ENCODE results near the gene PKNOX2. TPM values are rescaled to one million over a fixed set of nuclear protein-coding genes. Genes with fewer than 3 reads are reported as not detected.

The PKNOX2 gene
- total and polyA plus RNA-seq, 2 donors: 4.7 to 6.5 TPM

- 88% methylated on average over 9 of the region's 9 CpGs for WGBS
- no peak for DNase-seq (ENCODE audit: extremely low spot score)
- Histone ChIP-seq H3K4me3 (ENCODE audit: low read depth, low read length) (no peak overlapping the region), H3K4me1 (ENCODE audit: insufficient read depth) (no peaks in the 10 kb centered on the region), H3K36me3 (ENCODE audit: insufficient read depth) (no peaks in the 10 kb centered on the region), H3K27ac (ENCODE audit: low read depth) (no peak overlapping the region)
Observed at GRCh38 chr11:125393331-125393730, 228.8 kb downstream of the PKNOX2 start.

- DNase-seq (ENCODE audit: extremely low spot score): no peak
- Histone ChIP-seq H3K36me3 (ENCODE audit: insufficient read depth) (no peaks in the 10 kb centered on the region), H3K4me3 (ENCODE audit: low read depth, low read length) (no peak overlapping the region), H3K4me1 (ENCODE audit: insufficient read depth) (no peaks in the 10 kb centered on the region), H3K27ac (ENCODE audit: low read depth) (no peak overlapping the region)
- 92% methylated on average over 2 of the region's 2 CpGs for WGBS
Observed at GRCh38 chr11:125394296-125394695, 229.7 kb downstream of the PKNOX2 start.

GRCh38 chr11:125397421-125397820 lies 232.9 kb downstream of the PKNOX2 start:
- H3K36me3 ChIP-seq (ENCODE audit: insufficient read depth): no peaks in the 10 kb centered on the region
- no peak overlapping the region for H3K4me3 ChIP-seq (ENCODE audit: low read depth, low read length)
- WGBS: 95% methylated on average over 5 of the region's 5 CpGs
- no peaks in the 10 kb centered on the region for H3K4me1 ChIP-seq (ENCODE audit: insufficient read depth)
- H3K27ac ChIP-seq (ENCODE audit: low read depth): no peak overlapping the region
- no peak for DNase-seq (ENCODE audit: extremely low spot score)

GRCh38 chr11:125398475-125398874 lies 233.9 kb downstream of the PKNOX2 start:
- WGBS: 88% methylated on average over 4 of the region's 4 CpGs

GRCh38 chr11:125398994-125399640 lies 234.6 kb downstream of the PKNOX2 start:
- H3K36me3 ChIP-seq (ENCODE audit: insufficient read depth): no peaks in the 10 kb centered on the region
- H3K27ac ChIP-seq (ENCODE audit: low read depth): no peak overlapping the region
- no peaks in the 10 kb centered on the region for H3K4me1 ChIP-seq (ENCODE audit: insufficient read depth)
- WGBS: 86% methylated on average over 12 of the region's 12 CpGs
- DNase-seq (ENCODE audit: extremely low spot score): no peak
- no peak overlapping the region for H3K4me3 ChIP-seq (ENCODE audit: low read depth, low read length)

More at GRCh38 chr11:125398475-125398874, 233.9 kb downstream of the PKNOX2 start:
- H3K4me3 ChIP-seq (ENCODE audit: low read depth, low read length): no peak overlapping the region
- no peaks in the 10 kb centered on the region for H3K4me1 ChIP-seq (ENCODE audit: insufficient read depth)
- DNase-seq (ENCODE audit: extremely low spot score): no peak
- no peak overlapping the region for H3K27ac ChIP-seq (ENCODE audit: low read depth)
- H3K36me3 ChIP-seq (ENCODE audit: insufficient read depth): no peaks in the 10 kb centered on the region

GRCh38 chr11:125399945-125400344 lies 235.4 kb downstream of the PKNOX2 start:
- WGBS: 93% methylated on average over 6 of the region's 6 CpGs
- Histone ChIP-seq H3K27ac (ENCODE audit: low read depth) (no peak overlapping the region), H3K4me3 (ENCODE audit: low read depth, low read length) (no peak overlapping the region), H3K36me3 (ENCODE audit: insufficient read depth) (no peaks in the 10 kb centered on the region), H3K4me1 (ENCODE audit: insufficient read depth) (no peaks in the 10 kb centered on the region)
- no peak for DNase-seq (ENCODE audit: extremely low spot score)

GRCh38 chr11:125401235-125401634 lies 236.7 kb downstream of the PKNOX2 start:
- 70% methylated on average over 12 of the region's 12 CpGs for WGBS
- Histone ChIP-seq H3K36me3 (ENCODE audit: insufficient read depth) (no peaks in the 10 kb centered on the region), H3K4me3 (ENCODE audit: low read depth, low read length) (no peak overlapping the region), H3K27ac (ENCODE audit: low read depth) (no peak overlapping the region), H3K4me1 (ENCODE audit: insufficient read depth) (no peaks in the 10 kb centered on the region)
- no peak for DNase-seq (ENCODE audit: extremely low spot score)

GRCh38 chr11:125401746-125402145 lies 237.2 kb downstream of the PKNOX2 start:
- Histone ChIP-seq H3K4me3 (ENCODE audit: low read depth, low read length) (no peak overlapping the region), H3K36me3 (ENCODE audit: insufficient read depth) (no peaks in the 10 kb centered on the region), H3K27ac (ENCODE audit: low read depth) (no peak overlapping the region), H3K4me1 (ENCODE audit: insufficient read depth) (no peaks in the 10 kb centered on the region)
- WGBS: 47% methylated on average over 11 of the region's 11 CpGs
- no peak for DNase-seq (ENCODE audit: extremely low spot score)

- DNase-seq (ENCODE audit: extremely low spot score): no peak
- Histone ChIP-seq H3K4me3 (ENCODE audit: low read depth, low read length) (no peak overlapping the region), H3K4me1 (ENCODE audit: insufficient read depth) (no peaks in the 10 kb centered on the region), H3K36me3 (ENCODE audit: insufficient read depth) (no peaks in the 10 kb centered on the region), H3K27ac (ENCODE audit: low read depth) (no peak overlapping the region)
- WGBS: 64% methylated on average over 2 of the region's 2 CpGs
Observed at GRCh38 chr11:125402435-125402834, 237.9 kb downstream of the PKNOX2 start.

GRCh38 chr11:125404157-125404810 lies 239.7 kb downstream of the PKNOX2 start:
- Histone ChIP-seq H3K36me3 (ENCODE audit: insufficient read depth) (no peaks in the 10 kb centered on the region), H3K4me3 (ENCODE audit: low read depth, low read length) (no peak overlapping the region), H3K27ac (ENCODE audit: low read depth) (peak overlapping the region; percentile 2), H3K4me1 (ENCODE audit: insufficient read depth) (no peaks in the 10 kb centered on the region)
- WGBS: 48% methylated on average over 15 of the region's 15 CpGs
- no peak for DNase-seq (ENCODE audit: extremely low spot score)

- Histone ChIP-seq H3K4me1 (ENCODE audit: insufficient read depth) (no peaks in the 10 kb centered on the region), H3K4me3 (ENCODE audit: low read depth, low read length) (no peak overlapping the region), H3K36me3 (ENCODE audit: insufficient read depth) (no peaks in the 10 kb centered on the region), H3K27ac (ENCODE audit: low read depth) (no peak overlapping the region)
- 24% methylated on average over 22 of the region's 22 CpGs for WGBS
- DNase-seq (ENCODE audit: extremely low spot score): no peak
Observed at GRCh38 chr11:125404811-125405790, 240.6 kb downstream of the PKNOX2 start.

- DNase-seq (ENCODE audit: extremely low spot score): no peak
- no peaks in the 10 kb centered on the region for H3K4me1 ChIP-seq (ENCODE audit: insufficient read depth)
- 67% methylated on average over 2 of the region's 2 CpGs for WGBS
- H3K36me3 ChIP-seq (ENCODE audit: insufficient read depth): no peaks in the 10 kb centered on the region
- no peak overlapping the region for H3K4me3 ChIP-seq (ENCODE audit: low read depth, low read length)
- H3K27ac ChIP-seq (ENCODE audit: low read depth): no peak overlapping the region
Observed at GRCh38 chr11:125407046-125407445, 242.5 kb downstream of the PKNOX2 start.

- H3K27ac ChIP-seq (ENCODE audit: low read depth): no peak overlapping the region
- no peaks in the 10 kb centered on the region for H3K36me3 ChIP-seq (ENCODE audit: insufficient read depth)
- no peaks in the 10 kb centered on the region for H3K4me1 ChIP-seq (ENCODE audit: insufficient read depth)
- DNase-seq (ENCODE audit: extremely low spot score): no peak
- no peak overlapping the region for H3K4me3 ChIP-seq (ENCODE audit: low read depth, low read length)
- WGBS: 72% methylated on average over 12 of the region's 12 CpGs
Observed at GRCh38 chr11:125408311-125408711, 243.8 kb downstream of the PKNOX2 start.
